Left kidney (tissue), 2 donors: ENCODE data around the gene COL5A2. TPM values are rescaled to one million over a fixed set of nuclear protein-coding genes. Genes with fewer than 3 reads are reported as not detected.

Experiments used
- DNase-seq: peaks from one replicate; pipeline ENCODE4 v3.0.0-alpha.2; 2013
- polyA plus RNA-seq: library from polyadenylated mRNA; unstranded; fragments of 120-200 nt; gene quantifications from one replicate; pipeline ENCODE4 v1.2.1, GENCODE V29; 2013; ENCODE audit not compliant: insufficient read length

The COL5A2 gene
- polyA plus RNA-seq, 1 donor: 133 TPM

- DNase-seq: no peak
Observed at GRCh38 chr2:188993247-188993646, 186.3 kb downstream of the COL5A2 start.

GRCh38 chr2:188986839-188987238 is 192.7 kb downstream of the COL5A2 start:
- DNase-seq: no peak

- DNase-seq: no peak
Observed at GRCh38 chr2:188984680-188985079, 194.9 kb downstream of the COL5A2 start.

GRCh38 chr2:188984065-188984491 is 195.5 kb downstream of the COL5A2 start:
- no peak for DNase-seq

- DNase-seq: no peak
Observed at GRCh38 chr2:188983427-188984064, 196.0 kb downstream of the COL5A2 start.

Other genes starting within 250 kb of the COL5A2 start
- 914 TPM for gene COL3A1, start 205.4 kb downstream of the COL5A2 start, polyA plus RNA-seq